Gastroesophageal sphincter (tissue), 4 donors: ENCODE data around the gene OPCML. TPM values are rescaled to one million over a fixed set of nuclear protein-coding genes. Genes with fewer than 3 reads are reported as not detected.

Source experiments
- ATAC-seq: fragments of 150-250 bp; one replicate; pipeline ENCODE4 v1.9.1; 2016; ENCODE audit warnings: mild to moderate bottlenecking, moderate library complexity
- H3K27ac ChIP-seq, 4 donors: fragments of 200-600 bp; sonication (generic) in 3 of 4; 1 replicate in 3 of 4; 2 replicates in 1 of 4; pipeline ENCODE4 v1.5.1; 2016 to 2019
- H3K27me3 ChIP-seq: fragments of 200-600 bp; sonication (generic); one replicate; pipeline ENCODE4 v1.5.1; 2019
- H3K36me3 ChIP-seq, 2 donors: fragments of 200-600 bp; sonication (generic); one replicate each; pipeline ENCODE4 v1.5.1; 2019; ENCODE audit warnings: control low read depth in 1 of 2
- H3K4me1 ChIP-seq, 3 donors: fragments of 200-600 bp; sonication (generic); 1 replicate in 2 of 3; 2 replicates in 1 of 3; pipeline ENCODE4 v1.5.1; 2016 to 2019; ENCODE audit warnings: control low read depth in 2 of 3
- H3K4me3 ChIP-seq, 2 donors: fragments of 200-600 bp; sonication (generic); one replicate each; pipeline ENCODE4 v1.5.1; 2019; ENCODE audit warnings: mild to moderate bottlenecking in 1 of 2, moderate library complexity in 1 of 2
- H3K9me3 ChIP-seq, 3 donors: fragments of 200-600 bp; sonication (generic); one replicate each; pipeline ENCODE4 v1.5.1; 2017 to 2019; ENCODE audit warnings: control low read depth in 2 of 3
- CTCF ChIP-seq, 4 experiments: fragments of 200-600 bp in 2 of 4; fragments of 450-650 bp in 2 of 4; sonication (generic) in 1 of 4; IDR thresholded peaks; one replicate each; pipeline ENCODE4 v1.5.1; 2017 to 2019; ENCODE audit warnings: antibody characterized with exemption in 4 of 4, mild to moderate bottlenecking in 2 of 4, moderate library complexity in 2 of 4
- EP300 ChIP-seq: sonication (generic); formaldehyde crosslinking; IDR thresholded peaks from one replicate; pipeline ENCODE4 v1.6.1; 2017; ENCODE audit warnings: antibody characterized with exemption, mild to moderate bottlenecking
- POLR2A ChIP-seq, 2 donors: fragments of 450-650 bp; IDR thresholded peaks; one replicate each; pipeline ENCODE4 v1.6.1; 2017; ENCODE audit warnings: antibody characterized with exemption in 2 of 2, mild to moderate bottlenecking in 2 of 2, moderate library complexity in 1 of 2
- POLR2AphosphoS5 ChIP-seq: sonication (generic); formaldehyde crosslinking; IDR thresholded peaks from one replicate; pipeline ENCODE4 v1.6.1; 2017; ENCODE audit warnings: antibody characterized with exemption
- WGBS, 2 donors: methylation state at CpG; one replicate each; pipeline ENCODE4 v1.1.5; 2018; ENCODE audit warnings: low coverage in 1 of 2; 5-methylcytosine and 5-hydroxymethylcytosine counted together
- total RNA-seq, 4 donors: library from RNA; depleted of rRNA; stranded (reverse); fragments of >200 nt; gene quantifications; one replicate each; pipeline ENCODE4 v1.1.0, GENCODE V29; 2016

The OPCML gene
- total RNA-seq, 4 donors from 2014 or later: 0.13 to 0.93 (median 0.33) TPM

- WGBS, 2 donors: 53 to 89% methylated on average over 2 of the region's 2 CpGs
- ATAC-seq: no peak
Observed at GRCh38 chr11:132561937-132562336, 970.4 kb downstream of the OPCML start.

GRCh38 chr11:132559331-132560036, 972.8 kb downstream of the OPCML start:
- no peaks in the 10 kb centered on the region for H3K4me1 ChIP-seq
- H3K9me3 ChIP-seq: no peaks in the 10 kb centered on the region
- no peak overlapping the region for H3K4me3 ChIP-seq
- no peaks in the 10 kb centered on the region for H3K36me3 ChIP-seq
- no peak for ATAC-seq
- H3K27ac ChIP-seq: no peak overlapping the region
- 13 to 44% methylated on average over 5 of the region's 5 CpGs for WGBS, 2 donors
- peaks cover 6% of the 10 kb centered on the region for H3K27me3 ChIP-seq
- TF ChIP-seq POLR2A (IDR thresholded peaks at IDR 0.05): no peak
- TF ChIP-seq CTCF (IDR thresholded peaks at IDR 0.05): no peak
- no peak for TF ChIP-seq POLR2AphosphoS5
- no peak for TF ChIP-seq EP300

More at GRCh38 chr11:132561937-132562336, 970.4 kb downstream of the OPCML start:
- Histone ChIP-seq H3K36me3 (no peaks in the 10 kb centered on the region), H3K27ac (no peak overlapping the region), H3K4me3 (no peak overlapping the region), H3K4me1 (no peaks in the 10 kb centered on the region), H3K9me3 (no peaks in the 10 kb centered on the region), H3K27me3 (peaks cover 6% of the 10 kb centered on the region)
- TF ChIP-seq POLR2AphosphoS5: no peak

- 19 to 57% methylated on average over 1 to 2 of the region's 2 CpGs for WGBS, 2 donors
- no peak for TF ChIP-seq CTCF (IDR thresholded peaks at IDR 0.05)
- TF ChIP-seq POLR2A (IDR thresholded peaks at IDR 0.05): no peak
- no peak for TF ChIP-seq POLR2AphosphoS5
- TF ChIP-seq EP300: no peak
- H3K4me1 ChIP-seq: no peaks in the 10 kb centered on the region
Observed at GRCh38 chr11:132556316-132556715, 976.0 kb downstream of the OPCML start.

DNA sequence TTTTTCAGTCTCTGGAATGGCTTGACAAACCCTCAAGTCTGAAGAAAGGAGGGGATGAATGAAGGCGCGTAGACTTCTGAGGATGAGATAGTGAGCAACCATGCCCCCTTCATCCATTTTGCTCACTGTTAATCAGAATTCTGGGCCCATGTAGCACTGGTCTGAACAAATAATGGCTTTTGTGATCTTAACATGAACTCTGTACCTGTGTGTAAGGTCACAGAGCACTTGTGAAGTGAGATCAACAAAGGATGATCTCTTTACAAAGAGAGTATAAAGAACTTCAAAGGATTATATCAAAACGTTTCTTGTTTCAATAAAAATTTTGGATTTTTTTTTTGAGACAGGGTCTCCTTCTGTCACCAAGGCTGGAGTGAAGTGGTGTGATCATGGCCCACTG, 976.7 kb downstream of the OPCML start:
- H3K27ac ChIP-seq: no peak overlapping the region
- 60 to 77% methylated on average over 2 to 3 of the region's 3 CpGs for WGBS, 2 donors
- ATAC-seq: no peak
- H3K4me1 ChIP-seq: no peaks in the 10 kb centered on the region
- peaks cover 0 to 9% (median 0%) of the 10 kb centered on the region in 3 donors for H3K9me3 ChIP-seq
- TF ChIP-seq POLR2A (IDR thresholded peaks at IDR 0.05) (no peak), POLR2AphosphoS5 (no peak), CTCF (IDR thresholded peaks at IDR 0.05) (no peak), EP300 (no peak)
- no peaks in the 10 kb centered on the region for H3K36me3 ChIP-seq
- H3K27me3 ChIP-seq: no peaks in the 10 kb centered on the region
- H3K4me3 ChIP-seq: no peak overlapping the region

More at GRCh38 chr11:132556316-132556715, 976.0 kb downstream of the OPCML start:
- H3K27me3 ChIP-seq: peaks cover 6% of the 10 kb centered on the region
- no peak overlapping the region for H3K27ac ChIP-seq
- H3K9me3 ChIP-seq: peaks cover 0 to 9% (median 0%) of the 10 kb centered on the region in 3 donors
- no peak for ATAC-seq
- no peaks in the 10 kb centered on the region for H3K36me3 ChIP-seq
- H3K4me3 ChIP-seq: no peak overlapping the region

DNA sequence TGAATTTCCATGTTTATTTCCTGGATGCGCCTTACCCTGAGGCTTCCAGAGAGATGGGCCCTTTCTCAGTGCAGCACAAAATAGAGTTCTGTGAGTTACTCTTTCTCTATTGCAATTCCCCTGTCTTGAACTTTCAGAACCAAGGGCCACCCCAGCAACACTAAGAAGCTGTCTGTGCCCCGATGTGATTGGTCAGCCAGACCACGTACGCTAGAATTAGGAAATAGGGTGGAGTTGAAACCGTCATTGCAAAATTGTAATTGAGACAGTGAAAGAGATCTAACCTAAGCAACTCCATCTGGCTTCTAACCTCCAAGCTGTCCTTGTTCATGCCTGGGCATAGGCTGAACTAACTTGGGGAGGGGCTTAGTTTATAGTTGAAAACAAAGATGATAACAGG, 981.3 kb downstream of the OPCML start:
- Histone ChIP-seq H3K4me1 (no peaks in the 10 kb centered on the region), H3K9me3 (peaks cover 0 to 9% (median 0%) of the 10 kb centered on the region in 3 donors), H3K36me3 (no peaks in the 10 kb centered on the region), H3K4me3 (no peak overlapping the region), H3K27ac (no peak overlapping the region), H3K27me3 (no peaks in the 10 kb centered on the region)
- no peak for ATAC-seq
- 94 to 100% methylated on average over 1 to 4 of the region's 5 CpGs for WGBS, 2 donors
- TF ChIP-seq CTCF (IDR thresholded peaks at IDR 0.05) (no peak), POLR2AphosphoS5 (no peak), POLR2A (IDR thresholded peaks at IDR 0.05) (no peak), EP300 (no peak)
